Measurements from ENCODE around the gene HK1. TPM values are rescaled to one million over a fixed set of nuclear protein-coding genes. Genes with fewer than 3 reads are reported as not detected.

HK1 gene
- total RNA-seq, 1 experiment from 2014 or later: 18.9 TPM

DNA sequence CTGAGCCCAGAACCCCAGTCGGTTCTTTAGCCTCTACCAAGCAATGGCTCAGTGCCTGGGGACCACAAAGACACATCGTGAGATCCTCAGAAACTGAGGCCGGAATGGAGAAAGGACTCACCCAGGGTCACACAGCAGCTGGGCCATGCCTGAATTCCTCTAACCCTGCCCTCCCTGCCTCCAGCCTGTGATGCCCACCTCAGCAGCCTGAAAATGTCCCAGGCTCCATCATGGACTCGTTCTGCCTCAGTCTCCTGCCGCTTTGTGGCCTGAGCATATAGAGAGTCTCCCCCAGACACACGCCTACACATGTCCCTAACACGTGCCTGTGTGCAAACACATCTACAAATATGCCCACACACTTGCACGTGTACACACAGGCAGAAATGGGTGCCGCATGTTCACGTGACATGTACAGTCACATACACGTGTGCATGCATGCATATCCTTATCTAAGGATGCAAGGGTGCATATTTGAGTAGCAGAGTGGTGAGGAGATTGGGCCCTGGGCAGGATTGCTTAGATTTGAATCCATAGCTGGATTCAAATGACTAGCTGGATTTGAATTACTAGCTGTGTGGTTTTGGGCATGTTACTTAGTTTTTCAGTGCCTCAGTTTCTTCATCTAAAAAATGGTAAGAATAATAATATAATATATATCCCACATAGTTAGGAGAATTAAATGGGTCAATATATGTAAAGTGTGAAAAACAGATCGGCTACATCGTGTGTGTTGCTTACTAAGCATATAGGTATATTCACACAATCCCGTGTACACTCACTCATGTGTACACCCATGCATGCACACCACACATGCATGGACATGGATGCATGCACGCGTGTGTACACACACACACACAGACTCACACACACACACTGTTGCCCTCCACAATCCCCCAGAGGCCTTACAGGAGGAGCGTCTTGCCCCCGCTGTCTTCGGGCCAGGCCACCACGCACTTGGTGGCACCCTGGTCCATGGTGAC, 136.0 kb downstream of the HK1 start:
- DNase-seq (ENCODE audit: low read depth, low spot score): no peak
- in situ Hi-C loops (cut with HindIII; ENCODE audit: low pct_unique_long_range_greater_than_20kb, low sequenced_read_pairs): no loop called here

DNA sequence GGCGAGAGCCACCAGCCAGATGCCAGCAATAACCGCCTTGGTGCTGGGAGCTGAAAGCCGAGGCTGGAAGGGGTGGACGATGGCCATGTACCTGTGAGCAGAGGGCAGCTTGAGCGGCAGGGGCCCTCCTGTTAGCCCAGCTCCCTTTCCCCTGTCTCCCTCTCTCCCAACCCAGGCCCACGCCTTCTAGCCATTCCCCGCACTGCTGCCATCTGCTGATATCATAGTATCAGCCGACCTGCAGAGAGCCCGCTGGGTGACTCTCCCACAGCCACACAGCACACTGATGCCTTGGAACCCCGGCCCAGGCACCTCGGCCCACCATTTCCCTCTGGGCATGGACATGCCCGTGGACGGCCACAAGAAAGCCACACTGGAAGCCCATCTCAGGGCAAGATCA, 136.8 kb downstream of the HK1 start:
- in situ Hi-C loops (cut with HindIII; ENCODE audit: low pct_unique_long_range_greater_than_20kb, low sequenced_read_pairs): no loop called here
- no peak for DNase-seq (ENCODE audit: low read depth, low spot score)

DNA sequence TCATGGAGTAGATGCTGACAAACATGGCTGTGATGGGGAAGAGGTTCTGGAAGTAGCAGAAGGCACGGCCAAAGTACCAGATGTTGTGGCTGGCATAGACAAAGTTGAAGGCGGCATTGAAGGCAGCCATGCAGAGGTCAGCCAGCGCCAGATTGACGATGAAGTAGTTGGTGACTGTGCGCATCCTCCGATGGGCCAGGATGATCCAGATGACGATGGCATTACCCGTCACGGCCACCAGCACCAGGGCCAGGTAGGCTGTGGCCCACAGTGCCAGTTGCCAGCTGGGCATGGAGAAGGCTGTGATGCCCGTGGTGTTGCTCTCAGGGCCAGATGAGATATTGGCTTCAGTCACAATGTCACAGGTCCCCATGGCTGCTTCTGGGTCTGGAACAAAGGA, 137.7 kb downstream of the HK1 start:
- DNase-seq (ENCODE audit: low read depth, low spot score): no peak
- in situ Hi-C loops (cut with HindIII; ENCODE audit: low pct_unique_long_range_greater_than_20kb, low sequenced_read_pairs): no loop called here

DNA sequence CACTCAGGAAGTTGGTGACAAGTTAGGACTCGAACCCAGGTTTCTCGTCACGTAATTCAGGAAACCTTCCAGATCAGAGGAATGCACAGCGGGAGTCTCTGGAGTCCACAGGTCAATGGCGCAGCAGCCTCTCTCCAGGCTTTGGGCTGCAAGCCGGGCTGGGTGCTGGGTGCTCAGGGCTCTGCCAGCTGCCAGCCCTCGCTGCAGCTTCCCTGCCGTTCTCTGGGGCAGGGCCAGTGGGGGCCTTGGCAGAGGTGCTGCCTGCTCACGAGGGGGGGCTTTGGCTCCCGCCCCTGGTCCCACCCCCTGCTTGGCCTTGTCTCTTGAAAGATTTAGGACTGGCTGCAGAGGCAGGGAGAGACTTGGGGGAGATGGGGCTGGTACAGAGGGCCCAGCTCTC, 138.4 kb downstream of the HK1 start, which contains the start of gene TACR2:
Gene TACR2, minus strand, starts transcription at position 224 of the 400 bp plus-strand sequence. CDS start 595 bp downstream, outside the sequence.
- no peak for DNase-seq (ENCODE audit: low read depth, low spot score)
- in situ Hi-C loops (cut with HindIII; ENCODE audit: low pct_unique_long_range_greater_than_20kb, low sequenced_read_pairs): no loop called here

DNA sequence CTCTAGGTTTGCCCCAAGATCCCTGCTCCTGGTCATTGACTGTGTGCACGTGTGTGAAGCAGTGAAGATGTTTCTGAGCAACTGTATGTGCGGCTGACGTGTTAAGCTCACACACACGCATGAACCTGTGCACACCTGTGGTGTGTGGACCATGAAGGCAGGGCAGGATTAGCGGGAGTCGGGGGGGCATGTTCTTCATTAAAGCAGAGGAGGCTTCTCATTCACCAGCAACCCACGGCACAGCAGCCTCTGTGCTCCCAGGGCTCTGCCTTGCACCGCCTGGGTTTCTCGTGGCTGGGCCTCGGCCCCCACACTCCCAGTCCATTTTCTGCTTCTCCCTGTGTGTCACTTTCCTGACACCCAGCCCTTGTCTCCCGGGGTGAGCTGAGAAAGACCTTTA, 139.2 kb downstream of the HK1 start:
- in situ Hi-C loops (cut with HindIII; ENCODE audit: low pct_unique_long_range_greater_than_20kb, low sequenced_read_pairs): no loop called here
- DNase-seq (ENCODE audit: low read depth, low spot score): no peak

DNA sequence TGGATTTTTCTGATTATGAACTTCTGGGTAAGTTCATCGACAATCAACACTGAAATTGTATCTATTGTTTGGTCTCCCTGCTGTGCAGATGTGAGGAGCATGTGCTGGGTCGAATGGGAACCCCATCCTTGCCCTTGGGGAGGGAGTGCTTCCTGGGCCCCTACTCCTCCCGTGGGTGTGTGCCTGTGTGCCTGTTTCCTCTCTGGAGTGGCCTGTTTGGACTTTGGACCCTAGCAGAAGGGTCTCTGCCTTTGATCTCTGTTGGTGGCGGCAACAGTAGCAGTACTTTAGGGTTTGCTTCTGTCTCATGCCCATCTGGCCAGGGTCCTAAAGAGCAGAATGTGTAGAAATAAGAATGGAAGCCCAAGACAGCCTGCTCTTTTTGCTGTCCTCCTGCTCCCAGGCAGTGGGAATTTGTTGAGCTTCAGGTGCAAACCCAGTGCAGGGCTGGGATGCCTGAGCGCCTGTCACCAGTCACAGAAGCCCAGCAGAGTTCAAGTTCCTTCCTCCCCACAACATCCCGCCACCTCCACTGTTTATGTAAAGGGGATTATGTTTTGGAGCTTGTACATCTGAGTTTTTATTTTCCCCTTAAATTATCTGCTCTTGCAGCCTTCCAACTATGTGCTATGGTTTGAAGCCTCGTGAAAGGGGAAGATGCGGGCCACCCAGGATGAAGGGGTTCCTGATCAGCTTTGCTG, 139.9 kb downstream of the HK1 start:
- in situ Hi-C loops (cut with HindIII; ENCODE audit: low pct_unique_long_range_greater_than_20kb, low sequenced_read_pairs): no loop called here
- no peak for DNase-seq (ENCODE audit: low read depth, low spot score)

DNA sequence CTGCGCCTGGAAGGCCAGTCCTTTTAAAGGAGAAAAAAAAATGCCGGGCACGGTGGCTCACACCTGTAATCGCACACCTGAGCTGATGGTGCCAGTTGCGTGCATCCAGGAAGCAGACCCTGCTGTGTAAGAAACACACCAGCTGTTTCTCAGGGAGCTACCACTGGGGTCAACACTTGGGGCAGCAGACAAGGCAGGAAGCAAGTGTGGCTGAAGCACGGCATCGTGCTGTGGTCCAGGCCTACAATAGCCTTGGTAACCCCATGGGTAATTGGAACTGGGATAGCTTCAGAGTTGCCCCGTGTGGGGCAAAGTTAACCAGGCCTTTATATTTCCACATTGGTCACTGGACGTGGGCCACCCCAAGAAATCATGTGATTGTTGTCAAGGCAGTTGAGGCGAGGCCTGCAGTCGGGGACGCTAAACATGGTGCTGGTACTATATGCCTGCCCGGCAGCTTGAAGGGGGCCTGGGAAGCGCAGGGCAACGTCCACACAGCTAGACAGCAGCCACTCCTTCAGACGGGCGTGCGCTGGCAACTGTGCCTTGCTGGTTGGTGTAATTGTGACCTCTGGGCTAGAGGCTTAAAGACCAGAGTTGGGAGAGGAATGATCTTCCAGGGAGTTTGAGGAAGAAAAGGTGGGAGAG, 140.9 kb downstream of the HK1 start:
- in situ Hi-C loops (cut with HindIII; ENCODE audit: low pct_unique_long_range_greater_than_20kb, low sequenced_read_pairs): no loop called here
- no peak for DNase-seq (ENCODE audit: low read depth, low spot score)

DNA sequence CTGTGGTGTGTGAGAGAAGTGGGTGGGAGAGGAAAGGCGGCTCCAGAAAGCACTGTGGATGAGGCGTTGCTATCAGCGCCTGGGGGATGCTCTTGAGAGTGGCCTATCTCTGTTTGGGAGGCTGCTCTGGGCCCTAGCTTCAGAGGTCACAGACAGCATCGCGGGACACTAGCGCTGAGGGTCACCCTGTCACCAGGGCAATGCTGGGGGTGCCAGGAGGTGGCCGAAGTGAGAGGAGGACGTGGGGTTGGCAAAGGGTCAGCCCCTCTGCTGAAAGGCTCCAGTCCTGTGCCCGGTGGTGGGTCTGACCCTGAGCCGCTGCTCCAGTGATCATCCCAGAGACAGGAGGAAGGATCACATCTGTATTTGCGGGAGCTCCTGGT, 141.4 kb downstream of the HK1 start:
- in situ Hi-C loops (cut with HindIII; ENCODE audit: low pct_unique_long_range_greater_than_20kb, low sequenced_read_pairs): no loop called here
- no peak for DNase-seq (ENCODE audit: low read depth, low spot score)

DNA sequence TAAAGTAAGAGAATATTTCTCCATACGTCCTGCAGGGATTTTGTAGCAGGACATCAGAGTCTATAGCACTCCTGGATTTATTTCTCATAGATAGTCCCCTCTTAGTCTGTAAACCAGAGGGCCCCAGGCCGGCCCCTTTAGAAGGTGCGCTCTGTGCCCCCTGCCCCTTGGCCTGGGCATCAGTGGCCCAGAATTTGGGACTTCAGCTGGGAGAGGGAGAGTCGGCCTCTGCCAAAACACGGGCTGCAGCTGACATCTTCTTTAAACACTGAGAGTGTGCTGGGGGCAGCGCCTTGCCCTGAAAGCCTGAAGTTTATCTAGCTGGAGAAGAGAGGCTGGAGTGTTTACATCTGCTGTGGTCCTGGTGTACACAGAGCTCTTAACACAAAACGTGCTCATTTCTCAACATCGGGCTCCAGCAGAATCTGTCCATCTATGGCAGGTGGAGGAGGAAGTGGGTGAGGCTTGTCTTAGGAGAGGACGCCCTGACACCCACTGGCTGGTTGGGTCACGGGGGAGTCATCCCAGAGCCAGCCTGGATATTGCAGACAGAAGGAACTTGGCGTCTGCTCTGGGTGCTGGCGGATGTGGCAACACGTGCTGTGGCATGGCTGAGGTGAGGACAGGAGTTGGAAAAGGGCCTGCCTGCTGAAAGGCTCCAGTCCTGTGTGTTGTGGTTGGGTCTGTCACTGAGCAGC, 143.5 kb downstream of the HK1 start:
- DNase-seq (ENCODE audit: low read depth, low spot score): no peak
- in situ Hi-C loops (cut with HindIII; ENCODE audit: low pct_unique_long_range_greater_than_20kb, low sequenced_read_pairs): no loop called here

DNA sequence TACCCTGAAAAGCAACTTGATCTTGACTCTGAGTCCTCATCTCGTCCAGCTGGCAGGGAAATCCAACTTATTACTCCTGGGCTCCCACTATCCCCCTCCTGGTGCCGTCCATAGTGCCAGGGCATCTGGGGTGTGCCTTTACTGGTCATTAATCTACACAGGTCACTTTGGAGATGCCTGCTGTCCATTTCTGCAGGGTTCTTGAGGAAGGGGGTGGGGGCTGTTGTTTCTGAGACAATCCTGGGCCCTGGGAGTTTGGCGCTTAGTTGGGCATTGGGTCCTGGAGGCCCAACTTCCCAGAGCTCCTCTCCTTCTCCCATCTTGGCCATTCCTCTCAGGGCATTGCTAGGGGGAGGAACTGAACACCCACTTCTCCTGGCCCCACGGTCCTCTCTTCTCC, 144.4 kb downstream of the HK1 start:
- in situ Hi-C loops (cut with HindIII; ENCODE audit: low pct_unique_long_range_greater_than_20kb, low sequenced_read_pairs): no loop called here
- no peak for DNase-seq (ENCODE audit: low read depth, low spot score)

DNA sequence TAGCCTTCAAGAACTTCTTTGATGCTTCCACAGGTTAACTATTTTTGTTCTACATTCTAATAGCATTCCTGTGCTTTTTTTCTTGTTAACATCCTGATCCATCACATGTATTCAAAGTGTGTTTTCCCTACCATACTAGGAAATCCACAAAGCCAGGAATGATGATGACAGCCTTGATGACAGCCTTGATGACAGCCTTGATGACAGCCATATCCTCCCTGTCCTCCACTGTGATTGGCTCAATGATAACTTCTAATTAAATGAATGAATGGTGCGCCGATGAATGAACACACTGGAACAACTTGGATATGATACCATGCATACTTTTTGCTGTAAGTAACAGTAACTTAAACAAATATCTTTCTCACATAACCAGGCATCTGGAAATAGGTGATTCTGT, 146.7 kb downstream of the HK1 start:
- in situ Hi-C loops (cut with HindIII; ENCODE audit: low pct_unique_long_range_greater_than_20kb, low sequenced_read_pairs): no loop called here
- no peak for DNase-seq (ENCODE audit: low read depth, low spot score)

DNA sequence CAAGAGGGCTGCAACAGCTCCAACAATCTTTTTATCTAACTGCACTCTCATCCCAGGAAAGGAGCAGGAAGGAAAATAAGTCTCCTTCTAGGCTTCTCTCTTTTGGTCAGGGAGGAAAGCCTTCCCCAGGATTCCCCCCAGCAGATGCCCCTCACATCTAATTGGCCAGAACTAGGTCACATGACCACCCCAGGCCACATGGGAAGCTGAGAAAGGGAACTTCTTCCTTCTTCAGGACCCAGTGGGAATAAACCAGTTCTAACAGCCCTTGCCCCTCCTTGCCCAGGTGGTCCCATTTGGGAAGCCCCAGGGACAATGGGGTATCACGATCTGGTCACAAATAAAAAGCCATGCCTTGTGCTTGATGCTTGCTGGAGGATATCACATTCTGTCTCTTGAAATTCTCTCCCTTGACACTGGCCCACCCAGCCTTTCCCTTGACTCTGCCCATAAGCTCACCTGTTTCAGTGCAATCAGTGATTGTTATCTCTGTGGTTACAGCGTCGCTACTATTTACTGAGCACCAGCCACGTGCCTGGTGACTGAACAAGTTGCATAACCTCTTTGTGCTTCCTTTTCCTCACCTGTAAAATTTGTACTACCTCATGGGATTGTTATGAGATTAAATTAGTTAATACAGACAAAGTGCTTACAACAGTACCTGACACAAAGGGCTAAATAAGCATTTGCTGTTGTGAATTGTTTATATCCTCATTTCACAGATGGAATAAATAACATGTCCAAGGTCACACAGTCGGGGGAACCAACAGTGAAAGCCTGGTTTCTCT, 147.4 kb downstream of the HK1 start:
- no peak for DNase-seq (ENCODE audit: low read depth, low spot score)
- in situ Hi-C loops (cut with HindIII; ENCODE audit: low pct_unique_long_range_greater_than_20kb, low sequenced_read_pairs): no loop called here

DNA sequence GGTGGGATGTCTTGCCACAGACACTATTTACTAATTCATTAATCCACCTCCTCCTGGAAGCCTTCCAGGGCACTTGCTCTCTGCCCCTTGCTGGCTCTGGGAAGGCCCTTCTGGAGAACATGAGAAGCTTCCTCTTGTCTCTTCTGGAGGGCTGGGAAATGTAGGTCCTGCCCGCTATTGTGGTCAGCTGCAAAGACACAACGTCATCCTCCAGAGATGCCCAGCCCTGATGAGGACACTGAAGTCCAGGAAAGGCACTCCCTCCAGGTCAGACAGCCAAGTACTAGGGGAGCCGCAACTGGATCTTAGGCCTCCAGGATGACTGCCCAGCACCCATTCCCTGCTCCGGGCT, 148.1 kb downstream of the HK1 start:
- DNase-seq (ENCODE audit: low read depth, low spot score): no peak
- in situ Hi-C loops (cut with HindIII; ENCODE audit: low pct_unique_long_range_greater_than_20kb, low sequenced_read_pairs): no loop called here

DNA sequence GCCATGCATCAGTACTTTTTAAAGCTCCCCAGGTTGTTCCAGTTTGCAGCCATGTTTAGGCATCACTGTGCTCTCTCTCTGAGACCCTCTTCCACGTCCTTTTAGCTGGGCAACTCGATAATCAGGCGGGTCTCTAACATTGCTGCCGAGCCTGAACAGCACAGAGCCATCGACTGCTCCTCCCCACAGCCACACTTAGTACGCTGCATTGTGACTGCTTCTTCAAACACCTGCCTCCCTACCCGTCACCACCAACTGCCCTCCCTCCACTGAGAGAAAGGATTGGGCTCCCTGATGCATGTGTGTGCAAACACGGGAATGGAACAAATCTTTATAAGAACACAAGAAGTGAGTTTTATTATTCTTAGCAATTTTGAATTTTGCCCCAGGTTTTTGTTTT, 149.9 kb downstream of the HK1 start:
- DNase-seq (ENCODE audit: low read depth, low spot score): no peak
- in situ Hi-C loops (cut with HindIII; ENCODE audit: low pct_unique_long_range_greater_than_20kb, low sequenced_read_pairs): no loop called here

DNA sequence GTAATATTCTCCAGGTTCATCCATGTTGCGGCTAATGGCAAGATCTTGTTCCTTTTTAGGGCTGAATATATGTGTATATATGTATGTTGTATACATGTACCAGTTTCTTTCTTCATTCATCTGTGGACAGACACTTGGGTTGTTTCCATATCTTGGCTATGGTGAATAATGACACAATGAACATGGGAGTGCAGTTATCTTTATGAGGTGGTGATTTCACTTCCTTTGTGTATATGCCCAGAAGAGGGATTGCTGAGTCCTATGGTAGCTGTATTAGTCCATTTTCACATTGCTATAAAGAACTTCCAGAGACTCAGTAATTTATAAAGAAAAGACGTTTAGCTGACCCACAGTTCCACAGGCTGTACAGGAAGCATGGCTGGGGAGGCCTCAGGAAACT, 155.9 kb downstream of the HK1 start:
- DNase-seq (ENCODE audit: low read depth, low spot score): no peak
- in situ Hi-C loops (cut with HindIII; ENCODE audit: low pct_unique_long_range_greater_than_20kb, low sequenced_read_pairs): no loop called here

DNA sequence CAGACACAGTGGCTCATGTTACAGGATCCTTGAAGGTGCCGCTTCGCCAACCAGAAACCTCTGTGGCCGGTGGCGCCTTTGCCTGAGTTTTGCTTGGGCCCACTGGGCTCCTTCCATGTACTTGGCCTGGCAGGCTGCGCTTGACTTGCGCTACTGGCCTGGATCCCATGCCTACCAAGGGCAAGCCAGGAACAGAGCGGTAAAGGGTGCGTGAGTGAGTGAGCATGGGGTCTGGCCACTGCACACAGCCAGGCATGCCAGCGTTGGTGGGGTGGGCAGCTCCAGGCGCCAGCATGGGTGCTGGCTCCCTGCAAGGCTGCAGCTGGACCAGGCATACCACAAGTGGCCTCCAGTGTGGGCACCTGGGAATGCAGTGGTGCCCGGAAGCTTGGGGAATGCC, 156.6 kb downstream of the HK1 start:
- DNase-seq (ENCODE audit: low read depth, low spot score): no peak
- in situ Hi-C loops (cut with HindIII; ENCODE audit: low pct_unique_long_range_greater_than_20kb, low sequenced_read_pairs): no loop called here

DNA sequence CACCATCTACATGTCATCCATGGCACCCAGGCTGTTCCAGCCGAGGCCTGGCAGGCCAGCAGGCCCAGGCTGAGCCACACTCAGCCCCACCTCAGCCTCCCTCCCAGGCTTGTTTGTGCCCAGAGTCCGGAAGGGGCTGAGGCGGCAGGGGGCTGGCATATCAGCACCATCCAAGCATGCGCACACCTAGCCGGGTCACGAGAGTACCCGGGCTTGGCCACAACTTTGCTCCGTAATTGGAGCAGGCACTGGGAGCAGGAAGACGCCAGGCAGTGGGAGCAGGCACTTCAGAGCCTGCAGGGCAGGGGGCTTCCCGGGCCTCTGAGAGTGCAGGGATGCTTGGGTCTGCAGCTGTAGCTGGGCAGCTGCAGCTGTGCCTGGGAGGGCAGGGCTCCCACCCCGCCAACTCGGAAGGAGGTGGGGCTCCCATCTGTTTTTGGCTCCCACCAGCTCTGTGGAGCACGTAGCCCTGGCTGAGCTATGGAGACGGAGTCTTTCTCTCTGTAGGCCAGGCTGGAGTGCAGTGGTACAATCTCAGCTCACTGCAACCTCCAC, 157.7 kb downstream of the HK1 start:
- no peak for DNase-seq (ENCODE audit: low read depth, low spot score)
- in situ Hi-C loops (cut with HindIII; ENCODE audit: low pct_unique_long_range_greater_than_20kb, low sequenced_read_pairs): no loop called here

Data from SK-MEL-5 (cell line).